Stimulated activated CD4-positive, alpha-beta T cell treated with anti-CD3 and anti-CD28 coated beads, Interleukin-12 subunit alpha, Interleukin-12 subunit beta, amount 100 ng/mL, for 48 hours (primary cell): ENCODE results near the gene ADGRA3.

Experiments used
- DNase-seq, 3 donors: peaks; one replicate each; pipeline ENCODE4 v3.0.0-alpha.2; 2020; ENCODE audit warnings: low read depth in 2 of 3, low spot score in 1 of 3

Gene ADGRA3, protein sequence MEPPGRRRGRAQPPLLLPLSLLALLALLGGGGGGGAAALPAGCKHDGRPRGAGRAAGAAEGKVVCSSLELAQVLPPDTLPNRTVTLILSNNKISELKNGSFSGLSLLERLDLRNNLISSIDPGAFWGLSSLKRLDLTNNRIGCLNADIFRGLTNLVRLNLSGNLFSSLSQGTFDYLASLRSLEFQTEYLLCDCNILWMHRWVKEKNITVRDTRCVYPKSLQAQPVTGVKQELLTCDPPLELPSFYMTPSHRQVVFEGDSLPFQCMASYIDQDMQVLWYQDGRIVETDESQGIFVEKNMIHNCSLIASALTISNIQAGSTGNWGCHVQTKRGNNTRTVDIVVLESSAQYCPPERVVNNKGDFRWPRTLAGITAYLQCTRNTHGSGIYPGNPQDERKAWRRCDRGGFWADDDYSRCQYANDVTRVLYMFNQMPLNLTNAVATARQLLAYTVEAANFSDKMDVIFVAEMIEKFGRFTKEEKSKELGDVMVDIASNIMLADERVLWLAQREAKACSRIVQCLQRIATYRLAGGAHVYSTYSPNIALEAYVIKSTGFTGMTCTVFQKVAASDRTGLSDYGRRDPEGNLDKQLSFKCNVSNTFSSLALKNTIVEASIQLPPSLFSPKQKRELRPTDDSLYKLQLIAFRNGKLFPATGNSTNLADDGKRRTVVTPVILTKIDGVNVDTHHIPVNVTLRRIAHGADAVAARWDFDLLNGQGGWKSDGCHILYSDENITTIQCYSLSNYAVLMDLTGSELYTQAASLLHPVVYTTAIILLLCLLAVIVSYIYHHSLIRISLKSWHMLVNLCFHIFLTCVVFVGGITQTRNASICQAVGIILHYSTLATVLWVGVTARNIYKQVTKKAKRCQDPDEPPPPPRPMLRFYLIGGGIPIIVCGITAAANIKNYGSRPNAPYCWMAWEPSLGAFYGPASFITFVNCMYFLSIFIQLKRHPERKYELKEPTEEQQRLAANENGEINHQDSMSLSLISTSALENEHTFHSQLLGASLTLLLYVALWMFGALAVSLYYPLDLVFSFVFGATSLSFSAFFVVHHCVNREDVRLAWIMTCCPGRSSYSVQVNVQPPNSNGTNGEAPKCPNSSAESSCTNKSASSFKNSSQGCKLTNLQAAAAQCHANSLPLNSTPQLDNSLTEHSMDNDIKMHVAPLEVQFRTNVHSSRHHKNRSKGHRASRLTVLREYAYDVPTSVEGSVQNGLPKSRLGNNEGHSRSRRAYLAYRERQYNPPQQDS (N-terminal part only)

GRCh38 chr4:22515888-22516541 is at the start of gene ADGRA3:
TSS of gene ADGRA3 (minus strand) at chr4:22516066. CDS start at chr4:22515784, 282 bp downstream.
- peak in 1 of 3 donors; percentile 30 for DNase-seq

- no peak for DNase-seq
These were observed 40.6 kb upstream of the ADGRA3 start for GRCh38 chr4:22556495-22556894.

GRCh38 chr4:22554670-22555069 is 38.8 kb upstream of the ADGRA3 start:
- no peak for DNase-seq

DNA sequence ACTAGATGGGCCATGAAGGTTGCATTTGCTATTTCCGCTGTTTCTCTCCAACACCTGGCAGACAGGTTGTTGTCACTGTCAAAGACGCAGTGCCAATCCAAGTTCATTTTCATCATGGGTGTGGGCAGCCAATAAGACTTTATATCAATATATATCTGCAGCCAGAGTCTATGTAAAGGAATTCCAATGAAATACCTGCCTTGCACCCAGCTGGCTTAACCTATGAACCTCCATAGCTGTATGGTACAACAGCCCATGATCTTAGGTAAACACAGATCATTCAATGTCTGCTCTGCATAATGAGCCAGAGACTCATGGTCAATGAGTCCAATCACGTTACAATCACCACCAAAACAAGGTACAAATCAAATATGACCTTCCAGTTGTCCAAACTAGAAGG is 37.7 kb upstream of the ADGRA3 start:
- no peak for DNase-seq

DNA sequence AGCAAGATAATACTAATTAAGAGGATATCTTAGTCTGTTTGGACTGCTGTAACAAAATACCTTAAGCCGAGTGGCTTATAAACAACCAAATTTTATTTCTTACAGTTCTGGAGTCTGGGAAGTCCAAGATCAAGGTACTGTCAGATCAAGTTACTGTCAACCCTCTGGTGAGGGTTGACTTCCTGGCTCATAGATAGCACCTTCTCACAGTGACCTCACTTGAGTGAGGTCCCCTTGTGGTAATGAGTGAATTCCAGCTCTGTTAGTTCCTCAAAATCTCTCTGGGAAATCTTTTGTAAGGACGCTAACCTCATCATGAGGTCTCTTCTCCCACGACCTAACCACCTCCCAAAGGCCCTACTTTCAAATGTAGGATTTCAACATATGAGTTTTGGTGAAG is 36.9 kb upstream of the ADGRA3 start:
- DNase-seq, result no peak

DNA sequence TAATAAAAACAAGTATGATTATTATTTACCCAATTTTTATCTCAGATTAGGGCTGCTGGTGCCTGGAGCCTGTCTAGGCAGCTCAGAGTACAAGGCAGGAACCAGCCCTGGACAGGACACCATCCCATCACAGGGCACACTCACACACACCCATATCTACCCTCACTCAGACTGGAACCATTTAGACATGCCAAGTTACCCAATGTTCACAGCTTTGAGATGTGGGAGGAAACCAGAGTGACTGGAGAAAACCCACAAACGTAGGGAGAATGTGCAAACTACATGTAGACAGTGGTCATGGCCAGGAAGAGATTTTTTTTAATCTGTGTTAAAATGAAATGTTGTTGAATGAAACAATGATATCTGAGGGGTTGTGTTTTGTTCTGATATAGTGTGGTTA is 35.7 kb upstream of the ADGRA3 start:
- DNase-seq, result no peak

GRCh38 chr4:22546299-22546698 is 30.4 kb upstream of the ADGRA3 start:
- no peak for DNase-seq

GRCh38 chr4:22539251-22539650 is 23.4 kb upstream of the ADGRA3 start:
- DNase-seq, result no peak

DNA sequence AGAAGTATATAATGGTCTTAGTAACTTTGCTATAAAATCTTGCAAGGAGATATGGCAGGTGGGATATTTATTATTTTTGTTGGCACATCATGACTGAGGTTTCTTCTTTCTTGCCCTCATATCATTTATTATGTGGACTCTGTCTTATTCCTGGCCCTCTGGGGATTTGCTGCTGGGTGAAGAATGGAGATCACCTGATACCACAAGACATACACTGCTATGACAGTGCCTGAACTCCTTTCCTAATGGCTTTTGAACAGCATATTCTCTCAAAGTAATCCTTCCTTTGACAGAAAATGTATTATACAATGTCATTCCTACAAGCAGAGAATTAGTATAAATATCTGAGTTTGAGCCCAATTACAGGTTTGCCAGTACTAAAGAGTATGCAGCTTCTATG is 22.0 kb upstream of the ADGRA3 start:
- DNase-seq, result no peak

GRCh38 chr4:22534374-22534773 is 18.5 kb upstream of the ADGRA3 start:
- DNase-seq, result no peak

- no peak for DNase-seq
These were observed 17.0 kb upstream of the ADGRA3 start for GRCh38 chr4:22532896-22533295.

DNA sequence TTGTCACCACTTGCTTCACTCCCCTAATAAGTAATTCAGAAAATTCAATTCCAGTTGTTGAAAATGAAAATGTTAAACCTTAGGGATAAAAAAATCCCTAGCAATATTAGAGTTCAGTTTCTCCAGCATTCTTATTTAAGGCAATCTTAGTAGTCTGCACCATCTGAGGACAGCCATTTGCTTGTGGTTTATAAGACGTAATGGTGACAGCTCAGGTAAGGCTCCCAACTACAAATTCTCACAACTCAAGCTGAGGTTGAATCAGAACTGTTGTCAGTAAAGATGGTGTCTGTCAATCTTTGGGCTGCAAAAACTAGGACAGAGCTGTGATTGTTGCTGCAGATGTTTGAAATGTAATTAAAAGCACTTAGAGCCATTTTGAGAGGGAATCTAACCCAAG is 16.3 kb upstream of the ADGRA3 start:
- no peak for DNase-seq

- no peak for DNase-seq
These were observed 15.6 kb upstream of the ADGRA3 start for GRCh38 chr4:22531311-22532019.

GRCh38 chr4:22524895-22525294 is 9.0 kb upstream of the ADGRA3 start:
- DNase-seq, result no peak

DNA sequence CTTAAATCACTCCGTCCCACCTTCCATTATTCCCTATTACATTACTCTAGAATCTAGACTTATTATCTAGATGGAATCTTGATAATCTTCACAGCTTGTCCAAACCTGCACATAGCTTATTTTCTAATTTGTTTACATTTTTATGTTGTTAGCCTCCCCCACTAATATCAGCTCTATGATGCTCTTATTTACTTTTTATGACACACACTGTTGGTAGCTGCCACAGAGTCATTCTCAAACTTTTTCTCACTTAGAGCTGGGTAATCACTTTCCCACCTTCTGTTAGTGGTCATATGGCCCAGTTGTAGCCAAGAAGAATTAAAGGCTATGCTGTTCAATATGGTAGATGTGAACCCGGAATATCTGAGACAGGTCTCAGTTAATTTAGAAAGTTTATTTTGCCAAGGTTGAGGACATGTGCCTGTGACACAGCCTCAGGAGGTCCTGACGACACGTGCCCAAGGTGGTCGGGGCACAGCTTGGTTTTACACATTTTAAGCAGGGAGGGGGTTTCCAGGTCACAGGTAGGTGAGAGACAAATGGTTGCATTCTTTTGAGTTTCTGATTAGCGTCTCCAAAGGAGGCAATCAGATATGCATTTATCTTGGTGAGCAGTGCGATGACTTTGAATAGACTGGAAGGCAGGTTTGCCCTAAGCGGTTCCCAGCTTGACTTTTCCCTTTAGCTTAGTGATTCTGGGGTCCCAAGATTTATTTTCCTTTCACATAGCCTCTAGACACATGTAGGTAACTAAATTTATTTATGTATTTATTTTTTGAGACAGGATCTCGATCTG is 7.0 kb upstream of the ADGRA3 start:
- no peak for DNase-seq

GRCh38 chr4:22522206-22522605 is 6.3 kb upstream of the ADGRA3 start:
- DNase-seq, result no peak

DNA sequence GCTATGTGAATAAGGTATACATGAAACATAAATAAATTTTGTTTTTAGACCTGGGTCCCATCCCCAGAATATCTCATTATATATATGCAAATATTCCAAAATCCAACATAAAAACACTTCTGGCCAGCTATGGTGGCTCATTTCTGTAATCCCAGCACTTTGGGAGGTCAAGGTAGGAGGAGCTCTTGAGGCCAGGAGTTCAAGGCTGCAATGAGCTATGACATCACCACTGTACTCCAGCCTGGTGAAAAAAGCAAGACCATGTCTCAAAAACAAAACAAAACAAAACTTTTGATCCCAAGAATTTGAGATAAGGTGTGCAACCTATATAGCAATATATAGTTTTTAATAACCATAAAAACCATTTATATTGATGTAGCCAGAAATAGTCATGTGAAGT is 5.4 kb upstream of the ADGRA3 start:
- no peak for DNase-seq

- DNase-seq, result no peak
These were observed 550 bp downstream of the ADGRA3 start for GRCh38 chr4:22515145-22515887.

DNA sequence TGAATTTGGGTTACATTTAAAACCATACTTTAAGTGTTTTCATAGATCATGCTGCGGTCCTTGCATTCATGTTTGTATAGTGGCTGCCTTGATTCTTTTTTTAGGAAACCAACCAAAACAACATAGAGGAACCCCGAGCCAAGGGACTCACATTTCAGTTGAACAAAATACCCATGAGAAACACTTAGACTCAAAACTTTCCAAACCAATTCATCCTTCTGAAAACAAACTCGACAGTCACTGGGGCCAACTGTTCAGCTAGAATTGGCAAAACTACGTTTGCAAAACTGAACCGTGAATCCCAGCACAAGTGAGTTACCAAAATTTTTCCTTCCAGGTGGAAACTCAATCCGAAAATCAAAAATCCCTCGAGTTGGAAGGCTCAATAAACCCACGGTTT is 1.4 kb downstream of the ADGRA3 start:
- DNase-seq, result no peak
